NB4 (cell line): ENCODE results near the gene CCDC110.

Source experiments
- DNase-seq: peaks from one replicate; pipeline ENCODE4 v3.0.0; 2010; ENCODE audit warnings: low read depth
- H3K4me3 ChIP-seq: one replicate; pipeline ENCODE4 v1.5.1; 2011; ENCODE audit warnings: mild to moderate bottlenecking, low read depth, low read length, moderate library complexity
- CTCF ChIP-seq: IDR thresholded peaks from one replicate; pipeline ENCODE4 v1.5.1; 2012; ENCODE audit warnings: low read depth, low read length
- MAX ChIP-seq: IDR thresholded peaks from 2 replicates; pipeline ENCODE4 v1.6.1; 2011; ENCODE audit warnings: low read depth, low read length
- MYC ChIP-seq: IDR thresholded peaks from 2 replicates; pipeline ENCODE4 v1.6.1; 2011; ENCODE audit warnings: low read depth, low read length
- POLR2A ChIP-seq: IDR thresholded peaks from 2 replicates; pipeline ENCODE4 v1.6.1; 2011; ENCODE audit warnings: mild to moderate bottlenecking; ENCODE audit not compliant: insufficient read length; ENCODE audit errors: extremely low read depth

CCDC110 gene

GRCh38 chr4:185488650-185489049 lies 17.1 kb upstream of the CCDC110 start:
- DNase-seq = no peak
- H3K4me3 ChIP-seq = no peak overlapping the region
- no peak for TF ChIP-seq CTCF

- no peak overlapping the region for H3K4me3 ChIP-seq
- DNase-seq = no peak
- TF ChIP-seq MAX = no peak
- no peak for TF ChIP-seq POLR2A
- no peak for TF ChIP-seq CTCF
- TF ChIP-seq MYC = no peak
These were observed 9.9 kb upstream of the CCDC110 start for GRCh38 chr4:185481401-185481800.

DNA sequence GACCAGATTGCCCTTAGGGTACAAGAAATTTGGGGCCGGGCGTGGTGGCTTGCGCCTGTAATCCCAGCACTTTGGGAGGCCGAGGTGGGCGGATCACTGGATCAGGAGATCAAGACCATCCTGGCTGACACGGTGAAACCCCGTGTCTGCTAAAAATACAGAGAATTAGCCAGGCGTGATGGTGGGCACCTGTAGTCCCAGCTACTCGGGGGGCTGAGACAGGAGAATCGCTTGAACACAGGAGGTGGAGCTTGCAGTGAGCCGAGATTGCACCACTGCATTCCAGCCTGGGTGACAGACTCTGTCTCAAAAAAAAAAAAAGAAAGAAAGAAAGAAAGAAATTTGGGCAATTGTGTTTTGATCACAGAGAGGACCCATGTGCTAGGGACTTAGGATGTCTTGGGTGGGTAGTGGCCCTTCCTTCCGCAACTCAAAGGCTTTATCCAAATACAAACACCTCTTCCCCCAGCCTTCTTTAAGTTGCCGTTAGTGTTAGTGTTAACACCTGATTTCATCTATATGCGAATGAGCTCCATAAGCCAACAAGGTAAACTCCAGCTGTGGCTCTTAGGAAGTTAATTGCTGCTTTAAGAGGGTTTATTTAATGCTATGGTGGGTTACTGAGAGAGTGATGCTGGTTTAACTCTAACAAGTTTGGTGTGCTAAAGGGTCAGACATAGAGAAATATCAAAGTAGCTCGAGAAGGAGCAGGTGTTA lies 8.6 kb upstream of the CCDC110 start:
- no peak for DNase-seq
- TF ChIP-seq MYC (no peak), MAX (no peak), CTCF (no peak), POLR2A (no peak)
- no peak overlapping the region for H3K4me3 ChIP-seq

DNA sequence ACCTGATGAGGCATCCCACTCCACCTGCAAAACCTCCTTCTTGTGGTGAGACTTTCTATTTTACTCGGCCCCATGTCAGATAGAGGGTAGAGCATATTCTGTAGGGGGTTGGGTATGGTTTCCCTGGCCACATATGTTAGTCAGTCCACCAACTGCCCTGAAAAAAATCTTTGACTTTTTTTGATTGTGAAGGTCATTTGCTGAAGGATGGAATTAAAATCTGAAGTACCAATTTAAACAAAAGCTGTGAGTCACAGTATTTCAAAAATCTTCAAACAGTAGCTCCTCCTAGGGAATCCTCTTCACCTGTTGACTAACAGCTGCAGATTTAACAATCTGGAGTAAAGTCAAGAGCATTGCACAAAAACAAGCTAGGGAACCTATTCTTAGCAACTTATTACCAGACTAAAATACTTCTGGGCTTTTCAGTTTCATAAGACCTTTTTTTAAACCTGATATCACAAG lies 8.0 kb upstream of the CCDC110 start:
- no peak overlapping the region for H3K4me3 ChIP-seq
- no peak for TF ChIP-seq MYC
- no peak for TF ChIP-seq MAX
- TF ChIP-seq POLR2A = no peak
- no peak for TF ChIP-seq CTCF
- no peak for DNase-seq

DNA sequence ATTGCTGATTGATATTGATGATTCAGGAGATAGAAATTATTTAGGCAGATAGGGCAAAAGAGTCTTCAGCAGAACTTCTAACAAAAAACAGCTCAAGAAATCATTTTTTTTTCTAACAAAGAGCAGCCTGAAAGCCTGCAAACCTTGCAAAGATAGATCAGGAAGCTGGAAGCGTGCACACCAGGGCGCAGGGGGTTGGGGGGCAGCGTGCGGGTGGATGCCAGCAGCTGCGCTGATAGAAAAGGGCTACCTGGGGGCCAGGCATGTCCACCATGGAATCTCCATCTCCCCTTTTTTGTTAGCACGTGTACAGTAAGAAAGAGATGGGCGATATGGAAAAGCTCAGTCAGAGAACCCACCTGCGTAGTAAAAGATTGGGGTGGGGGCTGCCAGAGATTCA lies 1.7 kb upstream of the CCDC110 start:
- no peak for DNase-seq
- TF ChIP-seq MAX = no peak
- TF ChIP-seq POLR2A = no peak
- no peak for TF ChIP-seq CTCF
- TF ChIP-seq MYC = no peak
- no peak overlapping the region for H3K4me3 ChIP-seq

DNA sequence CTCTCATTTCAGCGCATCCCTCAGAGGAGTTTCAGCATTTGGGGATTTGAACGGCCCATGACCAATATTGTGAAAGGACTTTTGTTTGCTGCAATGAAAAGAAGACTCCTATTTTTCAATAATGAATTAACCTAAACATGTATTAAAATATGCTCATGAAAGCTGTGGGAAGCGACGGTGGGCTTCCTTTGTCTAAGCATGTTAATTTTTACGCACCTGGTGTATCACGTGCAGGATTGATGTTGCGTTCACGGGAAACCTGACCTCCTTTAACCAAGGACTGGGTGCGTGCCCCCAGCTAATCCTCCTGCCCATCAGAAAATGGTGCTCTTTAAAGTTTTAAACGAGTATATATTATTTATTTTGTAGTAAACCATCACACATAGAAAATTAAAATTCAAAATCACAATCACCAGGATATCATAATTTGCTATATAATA lies 590 bp upstream of the CCDC110 start:
- H3K4me3 ChIP-seq = no peak overlapping the region
- DNase-seq = no peak
- no peak for TF ChIP-seq CTCF
- no peak for TF ChIP-seq MAX
- TF ChIP-seq MYC = no peak
- no peak for TF ChIP-seq POLR2A
